ENCODE data around the gene EPB41. TPM values are rescaled to one million over a fixed set of nuclear protein-coding genes. Genes with fewer than 3 reads are reported as not detected.

The EPB41 gene
- total and polyA plus RNA-seq, 2 donors (not counting 3 experiments of a cell fraction or from before 2014, with no cell fraction given), result 22.3 to 45.7 TPM

- Histone ChIP-seq H3K9me3 (replicated peaks; ENCODE audit: control insufficient read depth, insufficient read depth, low read length) (no peaks in the 10 kb centered on the region), H3K9ac (replicated peaks; ENCODE audit: extremely low read depth, insufficient read depth, low read length) (no peak overlapping the region), H3K9me1 (replicated peaks; ENCODE audit: control insufficient read depth, extremely low read depth, insufficient read depth, low read length) (no peaks in the 10 kb centered on the region), H2AFZ (ENCODE audit: low read depth, low read length) (no peak overlapping the region), H4K20me1 (replicated peaks; ENCODE audit: control insufficient read depth, extremely low read depth, insufficient read depth, low read length) (no peaks in the 10 kb centered on the region), H3K36me3 (ENCODE audit: control insufficient read depth in 2 of 2, extremely low read depth in 1 of 2, insufficient read depth in 2 of 2, low read length in 2 of 2) (peaks cover 2% of the 10 kb centered on the region in 2 experiments), H3K27ac (ENCODE audit: insufficient read depth, low read depth, low read length) (no peak overlapping the region), H3K4me3 (replicated peaks in 1 of 3; ENCODE audit: insufficient read depth in 1 of 3, low read depth in 1 of 3, low read length in 3 of 3) (no peak overlapping the region), H3K4me2 (ENCODE audit: insufficient read depth, low read length) (no peak overlapping the region), H3K4me1 (ENCODE audit: control insufficient read depth, extremely low read depth, insufficient read depth, low read length) (no peaks in the 10 kb centered on the region), H3K79me2 (ENCODE audit: control insufficient read depth, insufficient read depth, low read length) (no peaks in the 10 kb centered on the region), H3K27me3 (ENCODE audit: control insufficient read depth in 2 of 2, insufficient read depth in 2 of 2, low read length in 2 of 2) (no peaks in the 10 kb centered on the region)
- TF ChIP-seq, protein P1, sequence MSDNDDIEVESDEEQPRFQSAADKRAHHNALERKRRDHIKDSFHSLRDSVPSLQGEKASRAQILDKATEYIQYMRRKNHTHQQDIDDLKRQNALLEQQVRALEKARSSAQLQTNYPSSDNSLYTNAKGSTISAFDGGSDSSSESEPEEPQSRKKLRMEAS (IDR thresholded peaks at IDR 0.05; ENCODE audit: insufficient read depth, insufficient read length), result no peak
- TF ChIP-seq POLR2A (IDR thresholded peaks at IDR 0.05; ENCODE audit: low read depth, low read length), result peak; percentile 21
- DNase-seq (ENCODE audit: low read depth, low spot score) (no peak), FAIRE-seq (no peak)
- POLR2A ChIA-PET, result no interaction called here
- intact Hi-C loops (cut with micrococcal nuclease) (no loop called here), dilution Hi-C loops (cut with MboI; ENCODE audit: extremely low pct_ligation_motif_present, low sequenced_read_pairs) (no loop called here)
- CTCF ChIA-PET, result no interaction called here
- no TSS peak for BruUV-seq (replicated peaks)
Measured at GRCh38 chr1:29142714-29143113, 228.3 kb downstream of the EPB41 start.

- DNase-seq (ENCODE audit: low read depth, low spot score) (no peak), FAIRE-seq (no peak)
- Histone ChIP-seq H4K20me1 (replicated peaks; ENCODE audit: control insufficient read depth, extremely low read depth, insufficient read depth, low read length) (no peaks in the 10 kb centered on the region), H3K27me3 (ENCODE audit: control insufficient read depth in 2 of 2, insufficient read depth in 2 of 2, low read length in 2 of 2) (no peaks in the 10 kb centered on the region), H3K9ac (replicated peaks; ENCODE audit: extremely low read depth, insufficient read depth, low read length) (no peak overlapping the region), H3K36me3 (ENCODE audit: control insufficient read depth in 2 of 2, extremely low read depth in 1 of 2, insufficient read depth in 2 of 2, low read length in 2 of 2) (peaks cover 10 to 16% of the 10 kb centered on the region in 2 experiments), H3K9me3 (replicated peaks; ENCODE audit: control insufficient read depth, insufficient read depth, low read length) (no peaks in the 10 kb centered on the region), H3K27ac (ENCODE audit: insufficient read depth, low read depth, low read length) (no peak overlapping the region), H3K4me2 (ENCODE audit: insufficient read depth, low read length) (no peak overlapping the region), H2AFZ (ENCODE audit: low read depth, low read length) (no peak overlapping the region), H3K4me3 (replicated peaks in 1 of 3; ENCODE audit: insufficient read depth in 1 of 3, low read depth in 1 of 3, low read length in 3 of 3) (no peak overlapping the region), H3K9me1 (replicated peaks; ENCODE audit: control insufficient read depth, extremely low read depth, insufficient read depth, low read length) (no peaks in the 10 kb centered on the region), H3K79me2 (ENCODE audit: control insufficient read depth, insufficient read depth, low read length) (no peaks in the 10 kb centered on the region), H3K4me1 (ENCODE audit: control insufficient read depth, extremely low read depth, insufficient read depth, low read length) (no peaks in the 10 kb centered on the region)
- intact Hi-C loops (cut with micrococcal nuclease) (no loop called here), dilution Hi-C loops (cut with MboI; ENCODE audit: extremely low pct_ligation_motif_present, low sequenced_read_pairs) (no loop called here)
- ChIA-PET POLR2A (no interaction called here), CTCF (no interaction called here)
- TF ChIP-seq EZH2 (IDR thresholded peaks at IDR 0.05; ENCODE audit: borderline replicate concordance, low read depth, low read length, severe bottlenecking) (no peak), MYC (IDR thresholded peaks at IDR 0.05; ENCODE audit: low read depth, low read length) (no peak), FOS (IDR thresholded peaks at IDR 0.05; ENCODE audit: borderline replicate concordance, insufficient read depth, low read length) (no peak)
- BruUV-seq (replicated peaks), result no TSS peak
Measured at GRCh38 chr1:29144178-29144577, 229.8 kb downstream of the EPB41 start.

All from endothelial cell of umbilical vein (primary cell).